ENCODE data around the gene KRT31. TPM values are rescaled to one million over a fixed set of nuclear protein-coding genes. Genes with fewer than 3 reads are reported as not detected.
A peak's percentile ranks its signal among the peaks of the same experiment; 100 is the strongest.
"Not testable (repeated sequence)": the region's sequence is repeated elsewhere in the genome, so short reads cannot be mapped to it uniquely, and the experiment has no call there.

Gene KRT31
- not detected for total RNA-seq (ENCODE audit: insufficient read depth, low replicate concordance)

DNA sequence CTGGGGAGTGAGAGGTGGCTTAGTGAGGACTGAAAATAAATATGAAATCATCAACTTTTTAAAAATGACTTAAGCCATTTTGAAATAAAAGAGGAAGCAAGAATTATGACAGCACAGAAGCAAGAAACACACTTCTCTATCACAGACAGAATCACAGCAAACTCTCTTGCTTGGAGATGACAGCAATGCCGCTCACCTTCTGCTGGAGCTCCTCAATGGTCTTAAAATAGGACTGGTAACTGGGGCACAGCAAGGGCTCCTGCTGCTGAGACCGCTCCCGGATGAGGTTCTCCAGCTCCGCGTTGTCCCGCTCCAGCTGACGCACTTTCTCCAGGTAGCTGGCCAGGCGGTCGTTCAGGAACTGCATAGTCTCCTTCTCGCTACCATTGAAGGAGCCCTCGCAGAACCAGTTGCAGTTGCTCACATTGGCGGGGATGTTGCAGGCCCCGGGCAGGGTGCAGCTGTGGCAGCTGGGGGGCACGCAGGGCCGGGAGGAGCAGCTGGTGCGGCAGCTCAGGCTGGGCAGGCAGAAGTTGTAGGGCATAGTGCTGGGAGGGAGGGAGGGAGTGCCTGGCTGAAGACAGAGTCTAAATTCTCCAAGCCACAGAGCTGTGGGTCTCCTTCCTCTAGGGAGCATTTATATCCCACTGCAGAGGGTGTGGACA is at the start of gene KRT31:
KRT31 (minus strand) TSS at position 613 of the 665 bp plus-strand sequence; CDS start at position 544, 69 bp downstream.
- no peak for DNase-seq (ENCODE audit: low spot score)

DNA sequence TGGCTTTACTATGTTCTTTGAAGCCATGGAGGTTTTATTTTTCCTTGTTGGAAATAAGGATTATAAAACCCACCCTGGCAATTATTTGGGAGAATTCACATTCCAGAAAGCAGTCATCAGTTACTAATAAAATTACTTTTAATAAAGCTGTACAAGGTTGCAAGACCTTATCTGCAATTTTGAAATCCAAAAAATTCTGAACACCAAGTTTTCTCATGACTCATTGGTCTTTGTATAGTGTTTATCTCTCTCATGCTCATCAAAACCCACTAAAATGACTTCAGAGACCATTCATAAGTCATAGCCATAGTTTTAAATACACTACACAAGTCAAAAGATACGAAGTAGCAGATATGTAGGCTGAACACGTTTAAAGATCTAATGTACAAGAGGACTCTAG is 49.4 kb upstream of the KRT31 start:
- DNase-seq (ENCODE audit: low spot score): peak; percentile 54

DNA sequence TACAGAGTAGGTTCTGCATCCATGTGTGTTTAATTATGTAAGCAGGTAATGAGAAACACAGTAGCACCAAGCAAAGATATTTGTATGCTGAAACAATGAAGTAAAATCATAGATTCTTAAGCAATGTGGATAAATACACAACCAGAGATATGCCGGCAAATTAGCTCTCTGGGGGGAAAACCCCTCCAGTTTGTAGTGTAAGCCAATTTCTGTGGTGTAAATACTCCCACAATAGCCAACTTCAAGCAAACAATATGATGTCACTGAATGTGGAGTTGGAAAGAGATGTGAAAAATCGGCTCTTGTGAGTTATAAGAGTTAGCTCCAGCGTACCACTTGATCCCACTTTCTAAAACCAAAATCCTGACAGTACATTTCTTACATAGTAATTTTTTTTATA is 47.2 kb upstream of the KRT31 start:
- DNase-seq (ENCODE audit: low spot score): no peak

DNA sequence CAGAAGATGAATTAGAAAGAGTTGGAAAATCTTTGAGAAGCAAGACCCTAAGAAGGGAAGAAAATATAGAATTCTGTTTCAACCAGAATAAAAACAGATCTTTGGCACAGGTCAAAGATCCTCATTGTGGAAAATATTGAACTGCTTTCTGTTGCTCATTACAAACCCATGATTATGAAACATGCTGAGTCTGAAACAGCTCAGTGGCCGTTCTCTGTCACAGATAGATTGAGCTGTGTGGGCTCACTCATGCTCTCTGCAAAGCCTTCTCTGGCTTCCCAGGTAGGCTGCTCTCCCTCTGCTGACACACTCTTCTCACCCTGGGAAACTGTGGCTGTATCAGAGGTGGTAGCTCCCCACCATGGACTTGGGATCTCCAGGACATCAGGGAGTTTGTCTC is 46.8 kb upstream of the KRT31 start:
- no peak for DNase-seq (ENCODE audit: low spot score)

DNA sequence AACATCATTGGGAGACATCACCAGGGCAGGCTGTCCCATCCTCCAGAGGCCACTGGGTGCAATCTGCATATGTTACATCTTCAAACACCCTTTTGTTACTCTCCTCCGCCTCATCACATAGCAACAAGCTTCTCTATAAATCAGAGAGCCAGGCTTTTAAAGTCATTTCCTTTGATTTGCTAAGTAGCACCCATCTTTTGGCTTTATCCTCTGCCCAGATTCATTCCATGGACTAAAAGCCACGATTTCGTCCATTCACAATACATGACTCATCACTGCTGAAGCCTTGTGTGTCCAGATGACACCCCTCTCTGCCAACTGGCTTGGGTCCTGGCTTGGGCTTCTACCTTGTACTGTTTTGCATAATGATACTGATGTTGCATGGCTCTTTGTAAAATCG is 45.3 kb upstream of the KRT31 start:
- DNase-seq (ENCODE audit: low spot score): no peak

DNA sequence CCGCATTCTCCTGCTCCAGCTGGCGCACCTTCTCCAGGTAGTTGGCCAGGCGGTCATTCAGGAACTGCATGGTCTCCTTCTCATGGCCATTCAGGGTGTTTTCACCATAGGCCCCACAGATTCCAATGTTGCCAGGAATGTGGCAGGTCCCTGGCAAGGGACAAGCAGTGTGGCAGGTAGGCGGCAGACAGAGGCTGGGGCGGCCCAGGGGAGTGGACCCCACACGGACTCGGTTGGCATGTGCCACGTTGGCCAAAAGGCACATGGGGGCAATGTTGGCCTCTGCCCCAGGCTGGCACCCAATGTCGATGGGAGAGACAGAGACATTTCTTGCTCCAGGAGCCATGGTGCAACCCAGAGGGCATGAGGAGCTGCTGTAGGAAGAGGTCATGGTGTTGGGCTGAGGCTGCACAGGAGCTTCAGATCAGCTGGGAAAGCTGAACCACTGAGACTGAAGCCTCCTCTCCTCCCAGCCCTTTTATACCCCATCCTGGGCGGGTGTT is 43.2 kb upstream of the KRT31 start, which contains the start of gene KRT38:
KRT38 (minus strand) TSS at position 453 of the 503 bp plus-strand sequence; CDS start at position 391, 62 bp downstream.
- DNase-seq (ENCODE audit: low spot score): no peak

DNA sequence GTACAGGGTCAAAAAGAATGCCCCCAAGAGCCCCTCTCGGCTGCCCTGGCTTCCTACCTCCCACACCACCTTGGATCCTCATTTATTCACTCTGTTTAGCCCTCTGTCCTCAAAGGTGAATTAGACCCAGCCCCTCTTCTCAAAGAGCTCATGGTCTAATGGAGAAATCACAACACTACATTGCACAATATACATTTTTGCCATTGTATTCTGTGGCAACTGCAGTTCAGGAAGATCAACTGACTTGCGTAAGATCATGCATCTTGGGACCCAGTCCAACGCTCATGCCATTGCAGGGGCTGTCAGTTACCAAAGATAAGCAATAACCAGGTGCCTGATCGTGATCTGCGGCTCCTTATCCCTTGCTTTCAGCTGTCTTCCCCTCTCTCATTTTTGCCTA is 42.0 kb upstream of the KRT31 start:
- DNase-seq (ENCODE audit: low spot score): no peak

DNA sequence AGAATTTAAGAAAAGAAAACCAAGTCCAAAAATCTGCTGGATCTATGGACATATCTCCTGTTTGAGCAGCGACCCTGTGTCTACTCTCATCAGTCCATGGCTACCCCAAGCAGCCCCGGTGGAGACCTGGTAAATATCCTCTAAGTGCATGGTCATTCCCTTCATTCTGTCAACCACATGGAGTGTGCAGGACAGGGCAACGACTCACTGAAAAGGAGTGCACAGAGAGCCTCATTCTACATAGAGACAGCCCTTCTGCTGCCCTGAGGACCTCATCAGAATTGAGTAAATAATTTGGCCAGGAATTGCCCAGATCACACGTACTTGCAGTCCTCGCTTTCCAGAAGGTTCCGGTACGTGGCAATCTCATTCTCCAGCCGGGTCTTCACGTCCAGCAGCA is 40.4 kb upstream of the KRT31 start:
- no peak for DNase-seq (ENCODE audit: low spot score)

DNA sequence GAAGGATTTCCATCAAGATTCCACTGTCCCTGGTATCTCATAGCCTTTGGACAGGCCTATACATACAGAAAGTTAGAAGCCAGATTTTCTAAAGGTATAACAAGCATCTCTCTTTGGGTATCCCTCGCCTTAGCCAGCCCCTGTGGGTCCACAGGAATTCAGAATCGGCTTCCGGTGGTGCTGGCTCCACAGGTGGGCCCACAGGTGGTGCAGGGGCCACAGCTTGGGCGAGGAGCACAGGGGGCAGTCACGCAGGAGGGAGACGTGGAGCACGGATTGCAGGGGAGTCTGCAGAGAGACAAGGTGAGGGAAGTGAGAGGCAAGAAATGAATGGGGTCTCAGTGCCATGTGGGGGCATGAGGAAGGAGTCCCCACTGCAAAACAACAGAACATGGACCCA is 39.8 kb upstream of the KRT31 start:
- no peak for DNase-seq (ENCODE audit: low spot score)

DNA sequence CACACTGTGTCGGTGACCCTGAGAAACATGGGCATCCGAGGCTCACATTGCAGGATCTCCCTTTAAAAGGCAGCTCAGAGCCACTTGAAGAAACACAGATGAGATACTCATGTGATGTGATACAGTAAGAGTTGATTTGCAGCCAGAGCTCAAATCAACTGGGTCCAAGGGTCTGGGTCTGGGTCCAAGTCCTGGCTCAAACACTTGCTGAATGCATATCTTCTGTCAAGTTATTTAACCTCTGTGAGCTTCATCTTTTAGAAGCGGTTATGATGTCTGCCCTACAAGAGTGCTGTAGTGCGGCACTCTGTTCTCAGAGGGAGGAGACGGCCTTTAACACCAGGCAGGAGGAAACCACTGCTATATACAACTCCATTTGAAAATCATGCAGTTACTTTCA is 37.0 kb upstream of the KRT31 start:
- DNase-seq (ENCODE audit: low spot score): peak; percentile 62

DNA sequence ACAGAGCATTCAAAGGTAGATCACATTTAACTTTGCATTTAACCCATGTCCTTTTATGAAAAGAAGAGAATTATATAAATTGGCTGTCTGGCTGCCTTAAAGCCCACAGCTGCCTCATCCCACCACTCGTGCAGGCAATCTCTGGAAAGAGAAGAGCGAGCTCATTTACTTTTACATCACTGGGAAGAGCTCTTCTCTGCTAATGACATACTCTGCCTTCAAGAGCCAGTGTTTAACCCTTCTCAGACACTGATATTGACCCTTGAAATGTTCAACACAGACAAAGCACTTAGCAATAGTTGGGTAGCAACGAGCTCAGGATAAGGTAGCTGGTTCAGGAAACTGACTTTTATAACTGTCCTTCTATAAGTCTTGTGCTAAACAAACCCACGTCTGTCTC is 36.6 kb upstream of the KRT31 start:
- DNase-seq (ENCODE audit: low spot score): no peak

DNA sequence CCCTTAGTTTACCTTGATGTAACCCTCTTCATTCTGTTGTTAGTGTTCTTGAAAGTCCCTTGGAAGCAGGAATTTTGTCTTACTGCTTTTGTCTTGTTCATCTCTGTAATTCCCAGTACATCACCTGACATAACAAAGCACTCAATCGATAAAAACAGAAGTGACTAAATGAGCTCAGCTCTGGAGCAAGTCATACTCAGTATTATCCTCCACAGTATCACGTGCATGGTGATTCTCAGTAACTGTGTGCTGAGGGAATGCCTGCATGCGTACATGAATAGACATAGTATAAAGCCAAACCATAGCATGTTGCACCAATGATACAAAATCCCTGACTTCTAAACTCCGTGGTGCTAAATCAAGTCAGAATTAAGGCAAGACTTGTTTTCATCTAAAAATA is 36.2 kb upstream of the KRT31 start:
- no peak for DNase-seq (ENCODE audit: low spot score)

DNA sequence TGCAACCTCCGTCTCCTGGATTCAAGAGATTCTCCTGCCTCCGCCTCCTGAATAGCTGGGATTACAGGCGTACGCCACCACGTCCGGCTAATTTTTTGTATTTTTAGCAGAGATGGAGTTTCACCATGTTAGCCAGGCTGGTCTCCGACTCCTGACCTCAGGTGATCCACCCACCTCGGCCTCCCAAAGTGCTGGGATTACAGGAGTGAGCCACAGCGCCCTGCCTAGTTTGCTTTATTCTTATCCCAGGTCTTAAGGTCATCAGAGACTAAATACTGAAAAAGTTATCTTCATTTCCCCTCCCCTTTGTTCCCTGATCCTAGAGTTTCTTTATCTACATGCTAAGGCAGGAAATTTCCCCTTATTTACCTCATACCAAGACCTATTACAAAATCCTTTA is 33.0 kb upstream of the KRT31 start:
- not testable (repeated sequence) for DNase-seq (ENCODE audit: low spot score)

DNA sequence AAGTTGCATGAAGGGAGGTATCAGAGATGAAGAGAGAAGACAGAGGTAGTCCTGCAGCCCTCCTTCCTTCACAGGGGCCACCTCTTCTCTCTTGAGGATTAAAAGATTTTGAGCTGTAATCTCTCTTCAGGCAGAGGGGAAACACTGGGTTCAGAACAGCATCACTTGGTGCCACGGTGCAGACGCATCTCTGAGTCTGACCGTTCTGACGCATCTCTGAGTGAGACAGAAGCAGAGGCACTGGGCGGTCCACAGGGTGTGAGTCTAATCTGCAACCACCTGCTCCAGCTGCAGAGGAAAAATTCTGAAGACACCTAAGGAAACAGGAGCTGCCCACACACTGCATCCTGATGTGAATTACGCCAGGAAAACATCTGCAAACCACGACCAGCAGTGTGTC is 32.3 kb upstream of the KRT31 start:
- no peak for DNase-seq (ENCODE audit: low spot score)

DNA sequence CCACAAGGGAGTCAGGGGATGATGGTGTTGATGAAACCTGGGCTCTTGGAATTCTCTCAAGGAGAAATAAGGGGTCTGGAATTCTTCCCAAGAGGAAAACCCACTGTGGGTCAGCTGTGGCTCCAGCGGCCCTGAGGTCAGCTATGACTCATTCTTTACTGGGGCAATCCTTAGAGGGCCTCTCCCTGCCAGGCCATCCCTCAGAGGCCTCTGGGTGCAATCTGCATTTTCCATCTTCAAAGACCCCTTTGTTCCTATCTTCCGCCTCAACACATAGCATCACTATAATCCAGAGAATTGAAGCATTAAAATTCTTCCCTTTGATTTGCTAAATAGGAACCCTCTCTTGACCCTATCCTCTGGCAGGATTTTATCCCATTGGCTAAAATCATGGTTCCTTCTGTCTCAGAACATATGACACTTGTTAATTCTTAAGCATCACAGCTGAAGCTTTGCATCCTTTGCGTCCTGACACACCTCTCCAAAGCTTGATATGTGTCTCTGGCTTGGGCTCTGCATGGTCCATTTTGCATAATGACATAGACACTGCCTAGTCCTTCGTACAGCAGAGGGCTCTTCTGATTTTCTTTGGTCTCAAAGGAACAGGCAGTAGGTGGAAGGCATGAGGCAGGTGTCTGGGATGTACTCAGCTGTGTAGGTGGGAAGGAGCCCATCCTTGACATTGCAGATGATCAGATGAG is 31.3 kb upstream of the KRT31 start:
- no peak for DNase-seq (ENCODE audit: low spot score)

DNA sequence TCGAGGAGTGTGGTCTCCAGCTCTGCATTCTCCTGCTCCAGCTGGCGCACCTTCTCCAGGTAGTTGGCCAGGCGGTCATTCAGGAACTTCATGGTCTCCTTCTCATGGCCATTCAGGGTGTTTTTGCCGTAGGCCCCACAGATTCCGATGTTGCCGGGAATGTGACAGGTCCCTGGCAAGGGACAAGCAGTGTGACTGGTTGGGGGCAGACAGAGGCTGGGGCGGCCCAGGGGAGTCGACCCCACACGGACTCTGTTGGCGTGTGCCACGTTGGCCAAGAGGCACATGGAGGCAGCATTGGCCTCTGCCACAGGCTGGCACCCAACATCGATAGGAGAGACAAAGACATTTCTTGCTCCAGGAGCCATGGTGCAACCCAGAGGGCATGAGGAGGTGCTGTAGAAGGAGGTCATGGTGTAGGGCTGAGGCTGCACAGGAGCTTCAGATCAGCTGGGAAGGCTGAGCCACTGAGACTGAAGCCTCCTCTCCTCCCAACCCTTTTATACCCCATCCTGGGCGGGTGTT is 26.8 kb upstream of the KRT31 start, which contains the start of gene KRT37:
KRT37 (minus strand) TSS at position 475 of the 525 bp plus-strand sequence; CDS start at position 413, 62 bp downstream.
- DNase-seq (ENCODE audit: low spot score): no peak

DNA sequence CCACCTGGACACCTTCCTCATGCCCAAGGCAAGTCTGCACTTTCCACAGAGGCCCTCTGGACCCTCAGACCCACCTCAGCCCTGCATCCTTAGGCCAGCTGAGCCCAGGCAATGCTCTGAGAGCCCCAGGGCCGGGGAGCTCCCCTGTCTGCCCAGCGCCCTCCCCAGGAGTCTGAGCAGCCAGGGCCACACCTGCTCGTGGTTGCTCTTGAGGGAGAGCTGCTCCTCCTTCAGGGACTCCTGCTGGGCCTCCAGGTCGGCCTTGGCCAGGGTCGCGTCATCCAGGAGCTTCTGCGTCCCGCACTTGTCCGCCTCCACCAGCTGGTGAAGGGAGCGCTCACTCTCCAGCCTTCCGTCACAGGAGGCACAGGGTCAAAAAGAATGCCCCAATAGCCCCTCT is 25.2 kb upstream of the KRT31 start:
- DNase-seq (ENCODE audit: low spot score): not testable (repeated sequence)

DNA sequence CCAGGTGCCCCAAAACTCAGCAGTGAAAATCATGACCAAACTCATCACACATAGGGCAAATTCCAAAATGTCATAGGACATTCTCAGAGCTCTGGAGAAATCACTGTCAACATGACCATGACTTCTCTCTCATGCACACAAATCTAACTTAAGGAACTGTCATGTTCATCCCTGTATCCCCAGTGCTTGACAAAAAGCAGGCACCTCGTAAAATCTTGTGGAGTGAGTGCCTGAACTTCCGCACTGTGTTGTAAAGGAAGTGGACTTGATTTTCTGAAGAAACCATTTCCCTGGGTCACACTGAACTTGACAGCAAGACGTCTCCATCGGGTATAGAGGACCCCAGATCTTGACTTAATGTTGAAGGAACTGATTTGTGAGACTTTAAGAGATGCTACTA is 24.2 kb upstream of the KRT31 start:
- peak; percentile 86 for DNase-seq (ENCODE audit: low spot score)

DNA sequence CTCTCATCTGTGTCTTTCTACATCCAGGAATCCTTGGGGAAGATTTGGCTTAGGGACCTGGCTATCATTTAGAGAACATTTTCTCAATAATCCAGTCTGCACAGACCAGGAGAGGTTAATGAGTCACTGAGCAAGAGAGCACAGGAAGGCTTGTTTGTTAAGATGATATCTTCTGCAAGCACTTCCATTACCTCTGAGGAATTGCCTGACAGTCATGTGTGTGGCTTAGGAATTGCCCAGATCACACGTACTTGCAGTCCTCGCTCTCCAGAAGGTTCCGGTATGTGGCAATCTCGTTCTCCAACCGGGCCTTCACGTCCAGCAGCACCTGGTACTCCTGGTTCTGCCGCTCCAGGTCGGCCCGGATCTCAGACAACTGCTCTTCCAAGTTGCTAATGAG is 23.7 kb upstream of the KRT31 start:
- peak; percentile 47 for DNase-seq (ENCODE audit: low spot score)

DNA sequence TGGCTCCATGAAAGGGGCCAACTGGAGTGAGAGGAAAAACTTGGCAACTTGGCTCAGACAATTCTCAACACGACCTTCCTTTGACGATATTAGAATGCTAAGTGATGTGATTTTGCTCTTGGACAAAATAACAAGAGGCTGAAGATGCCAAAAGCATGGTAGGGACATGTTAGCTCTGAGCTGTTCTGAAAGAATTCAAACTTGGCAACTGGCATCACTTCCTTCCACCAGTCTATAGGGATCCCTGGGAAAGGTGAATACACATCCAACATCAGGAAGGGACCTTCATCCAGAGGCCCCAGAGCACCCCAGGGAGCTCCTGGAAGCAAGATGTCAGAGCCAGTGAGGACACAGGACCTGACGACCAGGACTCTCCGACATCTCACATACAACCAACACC is 22.7 kb upstream of the KRT31 start:
- no peak for DNase-seq (ENCODE audit: low spot score)

DNA sequence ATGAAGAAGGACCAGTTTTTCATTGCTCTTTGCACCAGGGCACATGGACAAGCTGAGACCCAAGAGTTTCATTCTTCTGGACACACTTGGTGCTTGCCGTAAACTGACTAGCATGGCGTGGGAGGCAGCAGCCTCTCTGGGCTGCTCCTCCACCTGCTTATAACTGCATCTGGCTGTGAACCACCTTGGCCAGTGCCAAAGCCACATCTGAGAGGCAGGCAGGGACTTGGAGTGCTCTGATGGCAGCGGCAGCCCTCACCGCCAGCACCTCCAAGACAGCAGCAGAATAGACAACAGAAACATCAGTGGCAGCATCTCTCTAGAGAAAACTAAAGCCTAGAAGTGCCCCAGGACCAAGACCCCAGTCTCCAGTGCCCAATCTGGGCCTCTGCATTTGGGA is 22.3 kb upstream of the KRT31 start:
- DNase-seq (ENCODE audit: low spot score): no peak

DNA sequence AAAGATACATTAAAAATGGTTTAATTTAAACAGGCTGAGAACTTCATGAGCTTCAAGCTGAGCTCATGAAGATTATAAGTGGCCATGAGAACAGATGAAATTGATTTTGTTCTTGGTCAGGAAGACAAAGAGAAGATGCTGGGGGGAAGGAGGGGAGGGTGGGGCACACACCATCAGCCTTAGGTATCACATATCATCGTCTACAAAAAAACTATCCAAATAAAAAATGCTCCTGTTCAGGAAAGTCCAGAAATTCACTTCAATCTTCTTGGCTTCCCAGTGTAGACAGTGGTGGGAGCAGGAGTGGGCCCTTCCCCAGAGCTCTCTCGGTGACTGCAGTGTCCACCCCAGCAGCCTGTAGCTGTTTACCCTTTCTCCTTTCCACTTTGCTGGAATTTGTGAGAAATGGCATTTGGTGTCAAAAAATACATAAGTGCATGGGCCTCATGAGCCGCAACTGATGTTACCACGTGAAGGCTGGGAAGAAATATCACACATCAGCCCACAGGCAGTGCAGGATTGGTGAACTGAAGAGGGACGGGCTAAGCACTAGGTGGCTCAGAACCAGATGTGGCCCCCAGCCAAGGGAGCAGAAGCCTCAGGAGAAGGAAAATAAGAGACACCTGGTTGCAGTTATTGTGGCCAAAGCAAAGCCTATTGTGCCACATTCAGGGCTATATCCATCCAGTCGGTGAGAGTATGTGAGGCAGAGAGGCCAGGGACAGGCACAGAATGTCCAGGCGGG is 20.9 kb upstream of the KRT31 start:
- DNase-seq (ENCODE audit: low spot score): no peak

All from umbilical cord (tissue), 2 donors.